CD4-positive, alpha-beta T cell treated with Interferon gamma for 1 hour (primary cell): ENCODE measurements around the gene OR10A5.
"Not testable (repeated sequence)": the region's sequence is repeated elsewhere in the genome, so short reads cannot be mapped to it uniquely, and the experiment has no call there.

Source experiments
- DNase-seq: peaks from one replicate; pipeline ENCODE4 v3.0.0-alpha.2; 2020

OR10A5 gene

GRCh38 chr11:6876914-6877313 is 31.4 kb downstream of the OR10A5 start:
- no peak for DNase-seq

DNA sequence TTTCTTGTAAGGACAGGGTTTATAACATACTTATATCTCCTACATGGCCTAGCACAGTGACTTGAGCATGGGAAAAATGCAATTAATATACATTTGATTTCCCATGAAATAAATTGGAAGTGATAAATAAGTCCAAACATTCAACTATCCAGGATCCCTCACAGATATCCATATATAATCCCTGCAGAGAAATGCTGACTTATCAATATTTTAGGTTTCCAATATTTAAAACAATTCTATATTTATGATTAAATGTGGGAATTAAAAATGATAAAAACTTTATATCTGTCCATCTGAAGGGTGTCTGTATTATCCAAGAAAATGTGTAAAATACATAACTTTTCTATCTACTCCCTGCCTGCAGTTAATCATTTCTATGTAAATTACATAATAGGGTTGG is 37.3 kb downstream of the OR10A5 start:
- no peak for DNase-seq

DNA sequence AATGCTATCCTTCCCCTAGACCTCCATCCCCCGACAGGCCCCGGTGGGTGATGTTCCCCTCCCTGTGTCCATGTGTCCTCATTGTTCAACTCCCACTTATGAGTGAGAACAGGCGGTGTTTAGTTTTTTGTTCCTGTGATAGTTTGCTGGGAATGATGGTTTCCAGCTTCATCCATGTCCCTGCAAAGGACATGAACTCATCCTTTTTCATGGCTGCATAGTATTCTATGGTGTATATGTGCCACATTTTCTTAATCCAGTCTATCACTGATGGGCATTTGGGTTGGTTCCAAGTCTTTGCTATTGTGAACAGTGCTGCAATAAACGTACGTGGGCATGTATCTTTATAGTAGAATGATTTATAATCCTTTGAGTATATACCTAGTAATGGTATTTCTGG is 42.2 kb downstream of the OR10A5 start:
- DNase-seq, result not testable (repeated sequence)

DNA sequence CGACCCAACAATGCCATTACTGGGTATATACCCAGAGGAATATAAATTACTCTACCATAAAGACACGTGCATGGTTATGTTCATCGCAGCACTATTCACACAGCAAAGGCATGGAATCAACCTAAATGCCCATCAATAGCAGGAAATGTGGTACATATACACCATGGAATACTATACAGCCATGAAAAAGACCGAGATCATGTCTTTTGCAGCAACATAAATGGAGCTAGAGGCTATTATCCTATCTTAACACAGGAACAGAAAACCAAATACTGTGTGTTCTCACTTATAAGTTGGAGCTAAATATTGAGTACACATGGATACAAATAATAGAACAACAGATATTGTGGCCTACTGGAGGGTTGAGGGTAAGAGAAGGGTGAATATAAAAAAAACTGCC is 43.3 kb downstream of the OR10A5 start:
- no peak for DNase-seq

- no peak for DNase-seq
These were observed 44.4 kb downstream of the OR10A5 start for GRCh38 chr11:6889835-6890234.

DNA sequence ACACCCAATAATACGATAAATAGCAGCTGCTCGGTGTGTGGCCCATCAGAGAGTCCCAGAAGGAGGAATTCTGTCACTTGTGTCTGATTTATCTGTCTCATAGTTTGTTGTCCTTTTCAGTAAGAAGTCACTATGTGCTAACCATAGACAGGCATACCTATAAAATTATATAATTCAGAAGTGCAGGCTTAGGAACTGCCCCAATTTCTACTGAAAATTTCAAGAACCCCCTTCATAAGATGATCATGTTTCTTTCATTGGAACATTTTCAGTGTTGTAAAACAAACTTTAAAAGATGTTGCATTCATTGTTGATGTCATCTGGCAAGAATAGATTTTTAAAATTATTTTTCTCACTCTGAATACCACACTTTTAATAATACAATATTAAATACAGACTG is 46.9 kb downstream of the OR10A5 start, which contains the start of gene OR2D2:
OR2D2 (minus strand) TSS at position 101 of the 400 bp plus-strand sequence; CDS start at position 101, 0 bp downstream.
- DNase-seq, result no peak

DNA sequence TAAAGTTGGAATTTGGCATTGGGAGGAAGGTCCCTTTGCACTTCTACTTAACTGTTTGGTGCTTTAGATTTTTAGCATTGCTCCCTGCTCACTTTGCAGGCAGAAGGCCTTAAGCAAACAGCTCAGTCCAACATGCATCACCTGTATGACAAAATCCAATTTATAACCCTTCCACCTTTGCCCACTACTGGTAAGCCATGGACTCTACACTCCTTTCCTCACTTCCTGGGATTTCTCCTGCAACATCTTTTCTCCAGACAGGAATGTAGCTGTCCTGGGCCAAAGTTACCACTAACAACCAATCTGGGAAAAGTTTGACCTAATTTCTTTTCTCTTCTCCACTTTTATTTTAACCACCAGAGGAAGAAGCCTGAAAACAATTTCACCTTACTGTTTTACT is 48.6 kb downstream of the OR10A5 start:
- no peak for DNase-seq

DNA sequence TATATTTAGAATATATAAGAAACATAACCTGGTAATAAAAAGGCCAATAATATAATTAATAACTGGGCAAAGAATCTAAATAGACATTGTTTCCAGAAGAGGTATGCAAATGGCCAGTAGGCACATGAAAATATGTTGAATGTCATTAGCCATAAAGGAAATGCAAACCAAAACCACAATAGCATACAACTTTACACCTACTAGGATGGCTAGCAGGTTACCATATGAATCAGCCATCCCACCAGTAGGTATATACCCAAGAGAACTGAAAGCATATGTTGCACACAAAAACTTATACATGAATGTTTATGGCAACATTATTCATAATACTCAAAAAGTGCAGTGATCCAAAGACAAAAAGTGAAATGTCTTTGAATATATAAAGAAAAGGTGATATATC is 49.5 kb downstream of the OR10A5 start:
- DNase-seq, result no peak
